ENCODE data around the gene MINDY1.

MINDY1 gene

DNA sequence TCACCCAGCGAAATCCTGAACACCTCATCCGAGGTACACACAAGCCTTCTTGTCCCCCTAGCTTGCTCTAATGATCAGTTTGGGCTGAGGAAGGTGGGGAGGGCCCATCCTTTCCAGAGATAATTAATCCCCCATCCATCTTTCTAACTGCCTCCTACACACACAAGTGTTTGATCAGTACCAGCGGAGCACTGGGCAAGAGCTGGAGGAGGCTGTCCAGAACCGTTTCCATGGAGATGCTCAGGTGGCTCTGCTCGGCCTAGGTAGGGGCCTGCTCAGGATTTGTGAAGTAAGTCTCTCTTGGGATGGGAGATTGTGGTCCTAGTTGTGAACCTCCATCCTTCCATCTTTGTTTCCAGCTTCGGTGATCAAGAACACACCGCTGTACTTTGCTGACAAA, 18.8 kb downstream of the MINDY1 start:
- H3K4me3 ChIP-seq (ENCODE audit: low read length) = no peak overlapping the region
- DNase-seq (ENCODE audit: low read depth) = no peak
- TF ChIP-seq CTCF (conservative IDR thresholded peaks at IDR 0.05; ENCODE audit: low read depth, low read length) = no peak

- no peak overlapping the region for H3K4me3 ChIP-seq (ENCODE audit: low read length)
- no peak for DNase-seq (ENCODE audit: low read depth)
- no peak for TF ChIP-seq CTCF (conservative IDR thresholded peaks at IDR 0.05; ENCODE audit: low read depth, low read length)
Observed at GRCh38 chr1:150985179-150985825, 21.4 kb downstream of the MINDY1 start.

GRCh38 chr1:150981805-150982712, 24.6 kb downstream of the MINDY1 start, which contains the start of gene ANXA9:
ANXA9 (plus strand) TSS chr1:150982292; CDS start chr1:150983106, 814 bp downstream.
- no peak for TF ChIP-seq CTCF (conservative IDR thresholded peaks at IDR 0.05; ENCODE audit: low read depth, low read length)
- no peak for DNase-seq (ENCODE audit: low read depth)
- H3K4me3 ChIP-seq (ENCODE audit: low read length) = no peak within 1 kb of the TSS

DNA sequence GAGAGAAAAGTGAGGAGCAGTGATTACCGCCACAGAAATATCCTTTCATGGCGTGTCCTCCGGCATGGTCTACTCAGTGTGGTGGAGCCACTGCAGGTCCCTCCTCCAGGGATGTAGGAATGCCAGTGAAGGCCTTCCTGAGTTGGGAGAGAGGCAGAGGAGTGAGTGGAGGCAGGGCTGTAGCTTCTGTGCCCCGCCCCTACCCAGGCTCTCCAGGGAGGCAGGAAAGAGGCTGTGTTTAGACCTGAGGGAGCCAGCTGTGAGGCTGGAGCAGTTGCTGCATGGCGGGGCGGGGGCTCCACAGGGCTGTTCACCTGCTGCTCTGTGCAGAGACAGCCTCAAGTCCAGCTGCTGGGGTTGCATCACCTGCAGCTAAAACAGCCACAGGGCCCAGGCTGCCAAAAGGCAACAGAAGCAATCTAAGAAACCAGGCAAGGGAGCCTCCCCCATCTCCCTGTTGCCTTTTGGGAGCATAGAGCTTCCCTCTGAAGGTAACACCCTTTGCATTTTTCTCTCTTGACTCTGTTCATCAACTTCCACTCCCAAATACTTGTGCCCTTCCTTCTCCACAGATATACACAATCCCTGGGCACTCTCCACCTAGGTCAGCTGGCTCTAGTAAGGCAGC, 25.4 kb downstream of the MINDY1 start:
- H3K4me3 ChIP-seq (ENCODE audit: low read length) = no peak overlapping the region
- TF ChIP-seq CTCF (conservative IDR thresholded peaks at IDR 0.05; ENCODE audit: low read depth, low read length) = no peak
- no peak for DNase-seq (ENCODE audit: low read depth)

DNA sequence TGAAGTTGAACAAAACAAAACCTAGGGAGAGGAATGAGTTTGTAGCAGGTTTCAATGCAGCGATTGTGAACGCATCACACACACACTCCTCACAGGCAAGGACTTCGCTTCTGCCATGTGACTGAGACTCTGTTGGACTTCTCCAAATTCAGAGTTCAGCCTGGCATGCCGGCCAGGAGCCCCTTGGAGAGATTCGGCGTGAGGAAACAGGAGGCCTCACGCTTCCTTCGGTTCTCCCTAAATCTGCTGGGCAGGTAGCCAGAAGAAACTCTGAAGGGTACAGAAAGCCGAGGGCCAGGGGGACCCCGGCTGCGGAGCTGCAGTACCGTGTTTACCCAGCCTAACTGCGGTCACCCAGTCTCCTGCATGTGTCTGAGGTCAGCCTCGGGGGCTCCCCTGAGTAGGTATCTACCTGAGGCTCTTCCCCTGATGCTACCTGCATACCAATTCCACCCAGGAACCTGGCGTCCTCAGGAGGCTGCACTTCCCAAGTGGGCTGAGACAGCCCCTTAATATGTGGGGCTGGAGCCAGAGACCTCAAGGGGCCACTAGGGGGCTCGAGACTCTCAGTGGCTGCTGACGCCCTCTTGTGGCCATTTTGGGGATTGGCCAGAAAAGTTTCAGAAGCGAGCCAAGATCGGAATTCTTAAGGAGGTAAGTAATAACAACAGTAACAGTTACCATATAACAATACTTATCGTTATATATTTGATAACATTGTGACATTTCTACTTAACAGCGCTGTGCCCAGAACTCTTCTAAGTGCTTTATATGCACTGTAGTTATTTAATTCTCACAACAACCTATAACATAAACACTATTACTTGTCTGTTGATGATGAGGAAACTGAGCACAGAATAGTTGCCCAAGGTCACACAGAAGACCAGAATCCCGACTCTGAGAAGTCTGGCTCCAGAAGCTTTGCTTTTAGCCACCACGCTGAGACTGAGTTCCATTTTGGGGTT, 27.3 kb downstream of the MINDY1 start:
- peak overlapping the region; percentile 38 for H3K4me3 ChIP-seq (ENCODE audit: low read length)
- TF ChIP-seq CTCF (conservative IDR thresholded peaks at IDR 0.05; ENCODE audit: low read depth, low read length) = peak; percentile 100
- DNase-seq (ENCODE audit: low read depth) = no peak

- no peak for TF ChIP-seq CTCF (conservative IDR thresholded peaks at IDR 0.05; ENCODE audit: low read depth, low read length)
- no peak overlapping the region for H3K4me3 ChIP-seq (ENCODE audit: low read length)
- no peak for DNase-seq (ENCODE audit: low read depth)
Observed at GRCh38 chr1:150976879-150977694, 29.6 kb downstream of the MINDY1 start.

All from retinal pigment epithelial cell (primary cell).